Activated CD8-positive, alpha-beta memory T cell treated with anti-CD3 and anti-CD28 coated beads, Interleukin-2, amount 50 U/mL, for 1 hour (primary cell): ENCODE data around the gene DAPK2.
"Not testable (repeated sequence)": the region's sequence is repeated elsewhere in the genome, so short reads cannot be mapped to it uniquely, and the experiment has no call there.

ENCODE experiments used
- DNase-seq: peaks from one replicate; pipeline ENCODE4 v3.0.0-alpha.2; 2020; ENCODE audit errors: extremely low read depth

Gene DAPK2

GRCh38 chr15:63974021-63974420 is 72.3 kb downstream of the DAPK2 start:
- DNase-seq, result no peak

- DNase-seq, result no peak
Observed at GRCh38 chr15:63973212-63974009, 72.9 kb downstream of the DAPK2 start.

- no peak for DNase-seq
Observed at GRCh38 chr15:63972801-63973200, 73.5 kb downstream of the DAPK2 start.

- no peak for DNase-seq
Observed at GRCh38 chr15:63971904-63972303, 74.4 kb downstream of the DAPK2 start.

- DNase-seq, result peak; percentile 10
Observed at GRCh38 chr15:63971427-63971805, 74.9 kb downstream of the DAPK2 start.

GRCh38 chr15:63970621-63971426 is 75.5 kb downstream of the DAPK2 start:
- DNase-seq, result no peak

- DNase-seq, result no peak
Observed at GRCh38 chr15:63969652-63970421, 76.4 kb downstream of the DAPK2 start.

- no peak for DNase-seq
Observed at GRCh38 chr15:63968700-63969099, 77.6 kb downstream of the DAPK2 start.

GRCh38 chr15:63968122-63968524 is 78.2 kb downstream of the DAPK2 start:
- DNase-seq, result no peak

GRCh38 chr15:63967616-63968015 is 78.7 kb downstream of the DAPK2 start:
- DNase-seq, result no peak

- not testable (repeated sequence) for DNase-seq
Observed at GRCh38 chr15:63962947-63963721, 83.2 kb downstream of the DAPK2 start.

GRCh38 chr15:63953524-63953923 is 92.8 kb downstream of the DAPK2 start:
- DNase-seq, result no peak

GRCh38 chr15:63950911-63951481 is 95.3 kb downstream of the DAPK2 start:
- no peak for DNase-seq

GRCh38 chr15:63948971-63949370 is 97.3 kb downstream of the DAPK2 start:
- DNase-seq, result no peak

- DNase-seq, result no peak
Observed at GRCh38 chr15:63948436-63948835, 97.8 kb downstream of the DAPK2 start.

- no peak for DNase-seq
Observed at GRCh38 chr15:63947228-63947627, 99.1 kb downstream of the DAPK2 start.

GRCh38 chr15:63946524-63947065 is 99.7 kb downstream of the DAPK2 start:
- no peak for DNase-seq

GRCh38 chr15:63945838-63946298 is 100.4 kb downstream of the DAPK2 start:
- no peak for DNase-seq

- peak; percentile 23 for DNase-seq
Observed at GRCh38 chr15:63945007-63945788, 101.1 kb downstream of the DAPK2 start.

GRCh38 chr15:63944681-63944955 is 101.7 kb downstream of the DAPK2 start:
- no peak for DNase-seq
